GM19372 (cell line): ENCODE data around the gene GUCY1A1.

ENCODE experiments used
- ATAC-seq: cut with Tn5 transposase; IDR thresholded peaks from one replicate; pipeline ENCODE4 v1.9.1; 2021; ENCODE audit warnings: mild to moderate bottlenecking, low read depth, moderate library complexity; ENCODE audit not compliant: unreplicated experiment

The GUCY1A1 gene

GRCh38 chr4:155724731-155725130, 58.1 kb downstream of the GUCY1A1 start:
- no peak for ATAC-seq

- no peak for ATAC-seq
These were observed 67.4 kb downstream of the GUCY1A1 start for GRCh38 chr4:155734065-155734464.

- ATAC-seq = no peak
These were observed 68.3 kb downstream of the GUCY1A1 start for GRCh38 chr4:155734951-155735350.

- no peak for ATAC-seq
These were observed 68.8 kb downstream of the GUCY1A1 start for GRCh38 chr4:155735496-155735895.

- ATAC-seq = no peak
These were observed 71.9 kb downstream of the GUCY1A1 start for GRCh38 chr4:155738548-155738947.

- ATAC-seq = no peak
These were observed 74.9 kb downstream of the GUCY1A1 start for GRCh38 chr4:155741546-155741945.

GRCh38 chr4:155742310-155743015, 75.8 kb downstream of the GUCY1A1 start:
- ATAC-seq = no peak

- no peak for ATAC-seq
These were observed 79.3 kb downstream of the GUCY1A1 start for GRCh38 chr4:155745984-155746383.

GRCh38 chr4:155748039-155748438, 81.4 kb downstream of the GUCY1A1 start:
- no peak for ATAC-seq

- no peak for ATAC-seq
These were observed 82.4 kb downstream of the GUCY1A1 start for GRCh38 chr4:155749041-155749440.

GRCh38 chr4:155751569-155751968, 84.9 kb downstream of the GUCY1A1 start:
- no peak for ATAC-seq

GRCh38 chr4:155757745-155758265, 91.2 kb downstream of the GUCY1A1 start:
- no peak for ATAC-seq

- peak; percentile 99 for ATAC-seq
These were observed 92.1 kb downstream of the GUCY1A1 start, which contains the start of gene GUCY1B1 for GRCh38 chr4:155758481-155759371. Gene GUCY1B1 (plus strand): TSS chr4:155759021. CDS start chr4:155759141, 120 bp downstream.

- ATAC-seq = peak; percentile 2
These were observed 93.0 kb downstream of the GUCY1A1 start for GRCh38 chr4:155759372-155760252.

- ATAC-seq = no peak
These were observed 94.4 kb downstream of the GUCY1A1 start for GRCh38 chr4:155761047-155761446.

GRCh38 chr4:155761916-155762315, 95.3 kb downstream of the GUCY1A1 start:
- no peak for ATAC-seq

GRCh38 chr4:155762334-155762733, 95.7 kb downstream of the GUCY1A1 start:
- ATAC-seq = no peak

GRCh38 chr4:155763551-155763950, 96.9 kb downstream of the GUCY1A1 start:
- no peak for ATAC-seq

- no peak for ATAC-seq
These were observed 98.5 kb downstream of the GUCY1A1 start for GRCh38 chr4:155765149-155765548.

GRCh38 chr4:155766622-155767021, 100.0 kb downstream of the GUCY1A1 start:
- no peak for ATAC-seq
